Upper lobe of left lung (tissue), 4 donors: Measurements from ENCODE around the gene PRKG1.

Experiments
- CTCF ChIP-seq, 6 experiments: fragments of 450-650 bp in 4 of 6; fragments of 200-600 bp in 2 of 6; sonication (generic) in 2 of 6; IDR thresholded peaks; one replicate each; pipeline ENCODE4 v1.5.1; 2016 to 2019; ENCODE audit warnings: antibody characterized with exemption in 6 of 6
- EP300 ChIP-seq, 4 donors: sonication (generic); formaldehyde crosslinking; IDR thresholded peaks; one replicate each; pipeline ENCODE4 v1.5.1; 2017; ENCODE audit warnings: antibody characterized with exemption in 4 of 4, control low read depth in 2 of 4
- POLR2A ChIP-seq, 4 donors: fragments of 450-650 bp; IDR thresholded peaks; one replicate each; pipeline ENCODE4 v1.5.1; 2016 to 2017; ENCODE audit warnings: antibody characterized with exemption in 4 of 4, mild to moderate bottlenecking in 2 of 4
- POLR2AphosphoS5 ChIP-seq, 2 donors: sonication (generic); formaldehyde crosslinking; IDR thresholded peaks; one replicate each; pipeline ENCODE4 v1.5.1; 2017; ENCODE audit warnings: antibody characterized with exemption in 2 of 2

DNA sequence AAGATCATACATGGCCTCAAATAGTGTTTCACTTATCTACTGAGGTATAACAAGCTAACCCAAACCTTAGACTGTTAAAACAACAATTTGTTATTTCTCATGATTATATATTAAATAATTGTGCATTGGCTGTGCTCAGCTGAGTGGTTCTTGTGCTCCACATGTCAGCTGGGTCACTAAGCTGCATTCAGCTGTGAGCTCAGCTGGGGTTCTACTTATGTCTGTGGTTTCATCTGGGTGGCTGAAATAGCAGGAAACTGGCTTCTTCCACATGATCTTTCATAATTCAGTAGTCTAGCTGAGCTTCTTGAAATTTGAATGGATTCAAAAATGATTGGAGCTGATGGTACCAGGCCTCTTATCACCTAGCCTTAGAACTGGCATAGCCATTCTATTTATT, 806.9 kb downstream of the PRKG1 start:
- TF ChIP-seq POLR2AphosphoS5 (IDR thresholded peaks at IDR 0.05) (no peak), CTCF (IDR thresholded peaks at IDR 0.05) (no peak), POLR2A (IDR thresholded peaks at IDR 0.05) (no peak), EP300 (IDR thresholded peaks at IDR 0.05) (no peak)
